NCI-H460 (cell line): ENCODE measurements around the gene NMNAT2. TPM values are rescaled to one million over a fixed set of nuclear protein-coding genes. Genes with fewer than 3 reads are reported as not detected.
"Not testable (repeated sequence)": the region's sequence is repeated elsewhere in the genome, so short reads cannot be mapped to it uniquely, and the experiment has no call there.

Experiments used
- DNase-seq: peaks from one replicate; pipeline ENCODE4 v3.0.0-alpha.2; 2016; ENCODE audit warnings: low read depth; ENCODE audit errors: extremely low read depth
- total RNA-seq: library from RNA; depleted of rRNA; stranded (reverse); fragments of >200 nt; shearing (Covaris generic); gene quantifications from 2 replicates; pipeline ENCODE4 v1.2.3, GENCODE V29; 2014

The NMNAT2 gene
- total RNA-seq, 1 experiment from 2014 or later = 5.3 TPM

GRCh38 chr1:183291216-183291762 lies 126.9 kb downstream of the NMNAT2 start:
- no peak for DNase-seq

GRCh38 chr1:183290628-183291027 lies 127.6 kb downstream of the NMNAT2 start:
- DNase-seq = no peak

GRCh38 chr1:183289051-183289496 lies 129.1 kb downstream of the NMNAT2 start:
- DNase-seq = no peak

- no peak for DNase-seq
Observed at GRCh38 chr1:183288583-183288982, 129.6 kb downstream of the NMNAT2 start.

- DNase-seq = no peak
Observed at GRCh38 chr1:183287191-183287675, 130.9 kb downstream of the NMNAT2 start.

- no peak for DNase-seq
Observed at GRCh38 chr1:183285746-183286145, 132.4 kb downstream of the NMNAT2 start.

- no peak for DNase-seq
Observed at GRCh38 chr1:183285256-183285655, 132.9 kb downstream of the NMNAT2 start.

- DNase-seq = no peak
Observed at GRCh38 chr1:183284086-183284485, 134.1 kb downstream of the NMNAT2 start.

- no peak for DNase-seq
Observed at GRCh38 chr1:183283286-183283685, 134.9 kb downstream of the NMNAT2 start.

GRCh38 chr1:183282101-183282855 lies 135.9 kb downstream of the NMNAT2 start:
- no peak for DNase-seq

- DNase-seq = peak; percentile 97
Observed at GRCh38 chr1:183281553-183282091, 136.6 kb downstream of the NMNAT2 start.

- DNase-seq = peak; percentile 92
Observed at GRCh38 chr1:183281039-183281438, 137.1 kb downstream of the NMNAT2 start.

- peak; percentile 99 for DNase-seq
Observed at GRCh38 chr1:183279835-183280234, 138.3 kb downstream of the NMNAT2 start.

GRCh38 chr1:183278739-183279591 lies 139.2 kb downstream of the NMNAT2 start:
- DNase-seq = peak; percentile 98

- peak; percentile 99 for DNase-seq
Observed at GRCh38 chr1:183277821-183278738, 140.1 kb downstream of the NMNAT2 start.

- peak; percentile 92 for DNase-seq
Observed at GRCh38 chr1:183276386-183277080, 141.6 kb downstream of the NMNAT2 start.

GRCh38 chr1:183275322-183275721 lies 142.9 kb downstream of the NMNAT2 start:
- DNase-seq = no peak

GRCh38 chr1:183274836-183275235 lies 143.3 kb downstream of the NMNAT2 start:
- DNase-seq = no peak

GRCh38 chr1:183273984-183274383 lies 144.2 kb downstream of the NMNAT2 start:
- DNase-seq = not testable (repeated sequence)
